H9 (cell line): ENCODE data around the gene TLR10. TPM values are rescaled to one million over a fixed set of nuclear protein-coding genes. Genes with fewer than 3 reads are reported as not detected.

Experiments
- DNase-seq: peaks from one replicate; pipeline ENCODE4 v3.0.0-alpha.2; 2017
- H2AFZ ChIP-seq: one replicate; pipeline ENCODE4 v1.6.1; 2013; ENCODE audit warnings: mild to moderate bottlenecking, low read length, control low read depth, moderate library complexity
- H2AK5ac ChIP-seq: 2 replicates; pipeline ENCODE4 v1.6.1; 2013; ENCODE audit warnings: low read length, control low read depth, mixed read lengths; ENCODE audit not compliant: insufficient read length
- H2BK120ac ChIP-seq: one replicate; pipeline ENCODE4 v1.6.1; 2013; ENCODE audit warnings: low read depth, mild to moderate bottlenecking, low read length, control low read depth, inconsistent platforms; ENCODE audit not compliant: poor library complexity, severe bottlenecking
- H2BK12ac ChIP-seq: 2 replicates; pipeline ENCODE4 v1.6.1; 2013; ENCODE audit warnings: low read length, control low read depth, mixed read lengths, low read depth; ENCODE audit not compliant: insufficient read length
- H2BK15ac ChIP-seq: 2 replicates; pipeline ENCODE4 v1.6.1; 2013; ENCODE audit warnings: low read depth, low read length, control low read depth
- H2BK20ac ChIP-seq: one replicate; pipeline ENCODE4 v1.6.1; 2013; ENCODE audit warnings: low read depth, mild to moderate bottlenecking, low read length, control low read depth, inconsistent platforms; ENCODE audit not compliant: poor library complexity, severe bottlenecking
- H2BK5ac ChIP-seq: 2 replicates; pipeline ENCODE4 v1.6.1; 2013; ENCODE audit warnings: low read length, control low read depth, mixed read lengths; ENCODE audit not compliant: insufficient read length
- H3K14ac ChIP-seq: 2 replicates; pipeline ENCODE4 v1.6.1; 2013; ENCODE audit warnings: low read length, control low read depth; ENCODE audit not compliant: insufficient read depth
- H3K18ac ChIP-seq: 2 replicates; pipeline ENCODE4 v1.6.1; 2013; ENCODE audit warnings: low read depth, mild to moderate bottlenecking, mixed read lengths, low read length, control low read depth; ENCODE audit not compliant: insufficient read length
- H3K23ac ChIP-seq: 2 replicates; pipeline ENCODE4 v1.6.1; 2013; ENCODE audit warnings: low read length, control low read depth, mixed read lengths, low read depth; ENCODE audit not compliant: insufficient read length
- H3K23me2 ChIP-seq: 2 replicates; pipeline ENCODE4 v1.6.1; 2013; ENCODE audit warnings: low read depth, mild to moderate bottlenecking, mixed read lengths, low read length, control low read depth; ENCODE audit not compliant: insufficient read length, poor library complexity, severe bottlenecking
- H3K27ac ChIP-seq: 2 replicates; pipeline ENCODE4 v1.5.1; 2013; ENCODE audit warnings: low read length, control low read depth, mixed read lengths, low read depth; ENCODE audit not compliant: insufficient read length
- H3K27me3 ChIP-seq: 2 replicates; pipeline ENCODE4 v1.6.1; 2013; ENCODE audit warnings: low read length, control low read depth, inconsistent platforms; ENCODE audit not compliant: insufficient read depth
- H3K4ac ChIP-seq: 2 replicates; pipeline ENCODE4 v1.6.1; 2013; ENCODE audit warnings: low read depth, mild to moderate bottlenecking, control low read depth, inconsistent platforms, low read length, moderate library complexity
- H3K4me1 ChIP-seq: 2 replicates; pipeline ENCODE4 v1.6.1; 2013; ENCODE audit warnings: low read length, control low read depth, inconsistent platforms; ENCODE audit not compliant: insufficient read depth
- H3K4me2 ChIP-seq: 2 replicates; pipeline ENCODE4 v1.6.1; 2013; ENCODE audit warnings: low read length, control low read depth, mixed read lengths; ENCODE audit not compliant: insufficient read length, insufficient read depth
- H3K56ac ChIP-seq: 2 replicates; pipeline ENCODE4 v1.6.1; 2013; ENCODE audit warnings: low read depth, mild to moderate bottlenecking, mixed read lengths, low read length, control low read depth; ENCODE audit not compliant: insufficient read length
- H3K79me1 ChIP-seq: 2 replicates; pipeline ENCODE4 v1.6.1; 2013; ENCODE audit warnings: low read depth, mild to moderate bottlenecking, moderate library complexity, low read length, control low read depth, inconsistent platforms; ENCODE audit not compliant: insufficient read depth, poor library complexity, severe bottlenecking
- H3K79me2 ChIP-seq: 2 replicates; pipeline ENCODE4 v1.6.1; 2013; ENCODE audit warnings: low read length, control low read depth, inconsistent platforms; ENCODE audit not compliant: insufficient read depth
- H3K9ac ChIP-seq: 2 replicates; pipeline ENCODE4 v1.6.1; 2013; ENCODE audit warnings: low read length, control low read depth, mixed read lengths; ENCODE audit not compliant: insufficient read length; ENCODE audit errors: extremely low read depth
- H3K9me3 ChIP-seq: one replicate; pipeline ENCODE4 v1.6.1; 2013; ENCODE audit warnings: low read depth, low read length, inconsistent platforms; ENCODE audit not compliant: control insufficient read depth
- H3T11ph ChIP-seq: one replicate; pipeline ENCODE4 v1.6.1; 2013; ENCODE audit warnings: mild to moderate bottlenecking, low read length, control low read depth, inconsistent platforms
- H4K20me1 ChIP-seq: one replicate; pipeline ENCODE4 v1.6.1; 2013; ENCODE audit not compliant: control insufficient read depth, insufficient read length, insufficient read depth
- H4K5ac ChIP-seq: 2 replicates; pipeline ENCODE4 v1.6.1; 2013; ENCODE audit warnings: low read depth, mild to moderate bottlenecking, mixed read lengths, low read length, control low read depth; ENCODE audit not compliant: insufficient read length
- H4K8ac ChIP-seq: replicated peaks from 2 replicates; pipeline ENCODE4 v1.6.1; 2013; ENCODE audit warnings: low read length, control low read depth, mixed read lengths, low read depth; ENCODE audit not compliant: insufficient read length
- H4K91ac ChIP-seq: 2 replicates; pipeline ENCODE4 v1.6.1; 2013; ENCODE audit warnings: low read depth, mild to moderate bottlenecking, moderate library complexity, mixed read lengths, low read length, control low read depth; ENCODE audit not compliant: insufficient read length
- H3K27ac Mint-ChIP-seq, 3 experiments: 2 replicates in 2 of 3; 3 replicates in 1 of 3; pipeline ENCODE4 v1.8.0; 2020 to 2021; ENCODE audit warnings: mixed read lengths in 3 of 3, mild to moderate bottlenecking in 1 of 3, moderate library complexity in 1 of 3
- H3K27me3 Mint-ChIP-seq: 2 replicates; pipeline ENCODE4 v1.8.0; 2021; ENCODE audit warnings: low read depth, mild to moderate bottlenecking, moderate library complexity, mixed read lengths
- H3K36me3 Mint-ChIP-seq, 3 experiments: 2 replicates in 2 of 3; 3 replicates in 1 of 3; pipeline ENCODE4 v1.8.0; 2020 to 2021; ENCODE audit warnings: low read depth in 3 of 3, mixed read lengths in 3 of 3; ENCODE audit not compliant: insufficient read depth in 1 of 3
- H3K4me1 Mint-ChIP-seq, 2 experiments: 2 replicates each; pipeline ENCODE4 v1.8.0; 2020; ENCODE audit warnings: mixed read lengths in 2 of 2
- H3K4me3 Mint-ChIP-seq, 2 experiments: 2 replicates in 1 of 2; 3 replicates in 1 of 2; pipeline ENCODE4 v1.8.0; 2020 to 2021; ENCODE audit warnings: mild to moderate bottlenecking in 2 of 2, mixed read lengths in 2 of 2, moderate library complexity in 1 of 2
- H3K9me3 Mint-ChIP-seq, 2 experiments: 2 replicates in 1 of 2; 3 replicates in 1 of 2; pipeline ENCODE4 v1.8.0; 2020; ENCODE audit warnings: mild to moderate bottlenecking in 2 of 2, mixed read lengths in 2 of 2, moderate library complexity in 1 of 2
- CTCF ChIP-seq: fragments of 200-600 bp; sonication (generic); conservative IDR thresholded peaks from 3 replicates; pipeline ENCODE4 v1.8.0; 2021; ENCODE audit warnings: antibody characterized with exemption, mild to moderate bottlenecking
- WGBS: extraction: QIAGEN DNeasy Blood & Tissue Kit; methylation state at CpG from one replicate; pipeline ENCODE4 v1.1.7; 2013; ENCODE audit warnings: missing lambda C conversion rate, low lambda C conversion rate, mixed read lengths; ENCODE audit not compliant: insufficient read length; ENCODE audit errors: extremely low coverage; 5-methylcytosine and 5-hydroxymethylcytosine counted together
- total RNA-seq: library from RNA; stranded (reverse); gene quantifications from 2 replicates; pipeline ENCODE4 v1.2.1, GENCODE V29; 2021

TLR10 gene
- total RNA-seq, 1 experiment from 2014 or later, result not detected

GRCh38 chr4:38738940-38739803 lies 43.6 kb downstream of the TLR10 start:
- H3K23me2 ChIP-seq, result no peaks in the 10 kb centered on the region
- no CpG with 5 or more reads among the region's 6 CpGs for WGBS
- no peak for DNase-seq
- no peaks in the 10 kb centered on the region for H3K27me3 Mint-ChIP-seq
- no peaks in the 10 kb centered on the region for H3K79me1 ChIP-seq
- no peak overlapping the region for H3K4me3 Mint-ChIP-seq
- no peak for TF ChIP-seq CTCF
- H3K4me2 ChIP-seq, result no peak overlapping the region
- H3K14ac ChIP-seq, result no peak overlapping the region
- H4K91ac ChIP-seq, result no peak overlapping the region
- H3K9ac ChIP-seq, result no peak overlapping the region
- H3K27me3 ChIP-seq, result no peaks in the 10 kb centered on the region
- H3K18ac ChIP-seq, result no peak overlapping the region
- H2BK120ac ChIP-seq, result no peak overlapping the region
- H3K79me2 ChIP-seq, result no peaks in the 10 kb centered on the region
- H3K4me1 ChIP-seq, result no peaks in the 10 kb centered on the region
- no peaks in the 10 kb centered on the region for H3K36me3 Mint-ChIP-seq
- no peak overlapping the region for H2AK5ac ChIP-seq
- H3K56ac ChIP-seq, result no peak overlapping the region
- H4K5ac ChIP-seq, result no peak overlapping the region
- no peak overlapping the region for H2BK20ac ChIP-seq
- H3K27ac Mint-ChIP-seq, result no peak overlapping the region
- no peak overlapping the region for H2AFZ ChIP-seq
- no peak overlapping the region for H2BK15ac ChIP-seq
- no peak overlapping the region for H2BK12ac ChIP-seq
- no peaks in the 10 kb centered on the region for H4K20me1 ChIP-seq
- no peaks in the 10 kb centered on the region for H3K9me3 ChIP-seq
- no peak overlapping the region for H3T11ph ChIP-seq
- H4K8ac ChIP-seq, result no peak overlapping the region
- H3K9me3 Mint-ChIP-seq, result peaks cover 0 to 2% of the 10 kb centered on the region in 2 experiments; a peak in 2 of 5 replicates
- no peaks in the 10 kb centered on the region; a peak in 1 of 4 replicates for H3K4me1 Mint-ChIP-seq
- no peak overlapping the region for H3K4ac ChIP-seq
- H3K27ac ChIP-seq, result no peak overlapping the region
- H2BK5ac ChIP-seq, result no peak overlapping the region
- H3K23ac ChIP-seq, result no peak overlapping the region
